Hematopoietic multipotent progenitor cell treated with erythropoietin and hydrocortisone succinate and interleukin-3 and kit ligand, for 6 days (in vitro differentiated cells): ENCODE results near the gene MVD.

ENCODE experiments used
- DNase-seq: peaks from one replicate; pipeline ENCODE4 v3.0.0-alpha.2; 2015

MVD gene, protein sequence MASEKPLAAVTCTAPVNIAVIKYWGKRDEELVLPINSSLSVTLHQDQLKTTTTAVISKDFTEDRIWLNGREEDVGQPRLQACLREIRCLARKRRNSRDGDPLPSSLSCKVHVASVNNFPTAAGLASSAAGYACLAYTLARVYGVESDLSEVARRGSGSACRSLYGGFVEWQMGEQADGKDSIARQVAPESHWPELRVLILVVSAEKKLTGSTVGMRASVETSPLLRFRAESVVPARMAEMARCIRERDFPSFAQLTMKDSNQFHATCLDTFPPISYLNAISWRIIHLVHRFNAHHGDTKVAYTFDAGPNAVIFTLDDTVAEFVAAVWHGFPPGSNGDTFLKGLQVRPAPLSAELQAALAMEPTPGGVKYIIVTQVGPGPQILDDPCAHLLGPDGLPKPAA

DNA sequence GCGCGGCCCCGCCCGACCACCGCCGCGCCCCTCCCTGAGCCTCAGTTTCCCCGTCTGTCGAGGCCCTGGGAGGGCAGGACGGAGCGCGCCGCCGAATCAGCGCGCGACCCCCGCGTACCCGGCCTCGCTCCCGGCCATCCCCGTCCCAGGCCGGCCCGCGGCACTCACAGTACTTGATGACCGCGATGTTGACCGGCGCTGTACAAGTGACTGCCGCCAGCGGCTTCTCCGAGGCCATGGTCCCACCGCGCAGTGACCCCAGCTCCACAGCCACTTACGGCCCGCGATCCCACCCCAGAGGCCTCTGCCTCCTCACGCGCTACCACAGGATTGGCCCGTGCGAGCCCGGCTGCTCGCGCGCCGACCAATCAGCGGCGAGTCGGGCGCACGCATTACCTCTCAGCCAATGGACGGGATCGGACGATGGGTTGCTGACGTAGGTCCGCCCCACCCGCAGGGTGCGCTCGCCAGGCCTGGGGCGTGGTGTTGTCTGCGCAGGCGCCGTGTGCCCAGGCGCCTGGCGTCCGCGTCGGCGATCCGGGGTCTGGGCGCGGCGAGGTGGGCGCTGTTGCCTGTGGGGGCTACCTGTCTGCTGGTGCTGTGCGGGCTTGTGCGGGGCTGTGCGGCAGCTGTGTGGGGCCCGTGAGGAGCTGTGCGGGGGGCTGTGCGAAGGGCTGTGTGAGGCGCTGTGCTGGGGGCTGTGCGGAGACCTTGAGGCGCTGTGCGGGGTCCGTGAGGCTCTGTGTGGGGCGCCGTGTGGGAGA lies at the start of gene MVD:
Gene MVD (minus strand): TSS at position 249 of the 764 bp plus-strand sequence. CDS start 11 bp downstream, at position 238.
- peak; percentile 99 for DNase-seq

DNA sequence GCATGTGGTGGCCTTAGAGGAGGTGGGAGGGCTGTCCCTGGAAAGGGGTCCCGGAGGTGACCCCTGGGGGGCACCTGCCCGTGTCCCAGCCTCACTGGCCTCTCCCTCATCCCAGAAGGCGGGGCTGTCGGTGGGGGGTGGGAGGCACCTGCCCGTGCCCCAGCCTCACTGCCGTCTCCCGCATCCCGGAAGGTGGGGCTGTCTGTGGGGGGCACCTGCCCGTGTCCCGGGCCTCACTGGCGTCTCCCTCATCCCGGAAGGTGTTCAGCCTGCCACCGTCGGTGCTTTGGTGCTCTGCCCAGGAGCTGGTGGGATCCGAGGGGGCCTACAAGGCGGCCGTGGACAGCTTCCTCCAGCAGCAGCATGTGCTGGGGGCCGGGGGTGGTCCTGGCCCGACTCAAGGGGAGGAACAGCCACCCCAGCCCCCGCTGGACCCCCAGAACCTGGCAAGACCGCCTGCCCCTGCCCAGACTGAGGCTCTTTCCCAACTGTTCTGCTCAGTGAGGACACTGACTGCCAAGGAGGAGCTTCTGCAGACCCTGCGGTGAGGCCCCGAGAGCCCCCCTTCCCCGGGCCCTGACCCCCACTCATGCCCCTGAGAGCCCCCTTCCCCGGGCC lies 49.6 kb upstream of the MVD start:
- no peak for DNase-seq

DNA sequence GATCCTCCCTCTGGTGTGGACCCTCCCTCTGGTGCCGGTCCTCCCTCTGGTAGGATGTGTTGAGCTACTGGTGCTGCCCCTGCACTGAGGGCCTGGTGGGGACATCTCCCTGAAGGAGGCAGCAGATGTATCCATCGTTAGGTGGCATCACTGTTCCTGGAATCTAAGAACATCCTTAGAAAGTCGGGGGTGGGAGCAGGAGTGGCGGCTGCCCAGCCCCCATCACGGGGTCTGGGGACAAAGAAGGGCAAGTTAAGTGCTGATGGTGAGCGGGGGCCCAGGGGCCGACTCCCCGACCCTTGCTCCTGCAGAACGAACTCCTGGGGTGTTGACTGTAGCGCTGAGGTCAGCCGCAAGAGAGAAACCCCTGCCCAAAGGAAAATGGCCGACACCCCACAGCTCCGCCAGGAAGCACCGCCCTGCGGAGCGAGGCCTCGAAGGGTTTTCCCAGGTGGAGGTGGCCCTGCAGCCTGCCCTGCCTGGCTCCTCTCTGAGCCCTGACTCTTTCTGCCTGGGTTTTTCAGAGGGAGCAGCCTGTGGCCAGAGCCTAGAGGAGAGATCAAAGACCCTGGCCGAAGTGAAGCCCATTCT lies 49.0 kb upstream of the MVD start:
- no peak for DNase-seq

DNA sequence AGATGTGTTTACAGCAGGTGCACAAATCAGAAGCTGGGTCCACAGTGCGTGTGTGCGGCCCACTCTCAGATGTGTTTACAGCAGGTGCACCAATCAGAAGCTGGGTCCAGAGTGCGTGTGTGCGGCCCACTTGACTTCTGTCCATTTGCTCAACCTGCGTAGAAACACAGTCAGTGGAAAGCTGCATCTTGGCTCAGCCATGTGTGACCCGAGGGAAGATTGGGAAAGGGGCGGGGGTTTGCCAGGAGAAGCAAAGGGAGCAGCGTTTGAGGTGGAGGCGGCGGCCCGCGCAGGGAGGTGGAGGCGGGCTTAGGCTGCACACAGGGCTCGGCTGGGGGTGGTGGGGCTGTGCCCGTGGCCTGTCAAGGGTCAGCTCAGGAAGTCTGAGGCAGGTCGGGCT lies 47.7 kb upstream of the MVD start:
- no peak for DNase-seq

DNA sequence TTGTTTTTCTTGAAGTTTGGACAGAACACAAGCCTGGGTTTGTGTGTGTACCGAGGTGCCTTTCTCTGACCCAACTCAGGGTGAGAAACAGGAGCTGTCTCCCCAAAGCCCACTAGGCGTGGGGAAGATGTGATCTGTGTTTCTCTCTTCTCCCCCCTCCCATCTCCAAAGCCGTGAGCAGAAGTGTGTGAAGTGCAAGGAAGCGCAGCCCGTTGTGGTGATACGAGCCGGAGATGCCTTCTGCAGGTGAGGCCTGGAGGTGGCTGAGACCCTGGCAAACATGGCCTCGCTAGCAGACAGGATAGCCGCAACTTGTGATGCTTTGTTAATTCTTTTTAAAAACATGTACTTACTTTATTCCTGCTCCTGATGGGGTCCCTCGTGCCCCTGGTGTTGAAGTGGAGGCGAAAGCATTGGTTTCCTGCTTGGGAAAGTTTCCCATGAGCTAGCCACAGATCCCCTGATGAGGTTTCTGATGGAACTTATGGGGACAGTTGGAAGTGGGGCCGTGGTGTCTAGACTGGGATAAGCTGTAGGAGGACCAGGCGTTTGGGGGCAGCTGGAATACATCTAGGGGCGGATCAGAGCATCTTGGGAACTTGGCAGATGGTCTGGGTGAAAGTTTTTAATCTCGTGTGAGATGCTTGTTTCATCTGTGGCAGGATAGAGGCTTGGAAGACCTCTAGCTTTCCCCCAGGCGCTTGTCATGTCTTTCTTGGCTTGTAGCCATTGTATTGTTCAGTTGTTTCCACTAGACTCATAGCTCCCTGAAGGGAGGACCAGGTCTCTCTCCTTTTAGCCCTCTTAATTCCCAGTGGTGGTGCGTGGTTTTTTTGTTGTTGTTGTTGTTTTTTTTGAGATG lies 44.3 kb upstream of the MVD start:
- DNase-seq: peak; percentile 51

DNA sequence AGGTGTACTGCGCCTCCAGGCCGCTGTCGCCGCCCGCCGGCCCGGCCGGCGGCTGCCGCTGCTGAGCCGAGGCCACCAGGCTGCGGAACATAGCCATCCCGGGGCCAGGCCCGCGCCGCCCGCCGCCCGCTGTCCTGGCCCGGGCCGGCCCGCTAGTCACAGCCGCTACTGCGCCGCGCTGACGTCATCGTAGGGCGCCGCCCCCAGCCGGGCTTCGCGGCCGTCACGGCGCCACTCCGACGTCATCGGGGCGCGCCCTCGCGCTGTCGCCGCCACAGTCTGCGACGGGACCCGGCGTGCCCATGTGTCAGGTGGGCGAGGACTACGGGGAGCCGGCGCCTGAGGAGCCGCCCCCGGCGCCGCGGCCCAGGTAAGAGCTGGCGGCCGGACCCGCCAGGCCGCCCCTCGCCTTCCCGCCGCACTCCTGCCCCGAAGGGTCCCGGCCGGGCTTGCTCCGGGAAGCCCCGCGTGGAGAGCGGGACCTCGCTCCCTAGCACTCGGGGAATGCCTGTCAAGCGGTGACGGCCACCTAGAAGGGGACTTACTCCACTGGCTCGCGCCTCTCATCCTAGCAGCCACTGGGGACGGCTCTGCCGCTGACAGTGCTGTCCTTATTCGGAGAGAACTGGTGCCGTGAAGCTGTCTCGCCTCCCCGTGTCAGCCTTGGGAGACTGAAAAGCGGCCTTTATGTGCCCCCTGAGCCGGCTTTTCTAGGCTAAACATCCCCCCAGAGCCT lies 43.5 kb upstream of the MVD start, which contains the start of the genes CTU2 and RNF166:
Gene CTU2 (plus strand): TSS at position 275 of the 736 bp plus-strand sequence. CDS start 28 bp downstream, at position 303.
Gene RNF166 (minus strand): TSS at position 180 of the 736 bp plus-strand sequence. CDS start 83 bp downstream, at position 97.
- DNase-seq: peak; percentile 92

DNA sequence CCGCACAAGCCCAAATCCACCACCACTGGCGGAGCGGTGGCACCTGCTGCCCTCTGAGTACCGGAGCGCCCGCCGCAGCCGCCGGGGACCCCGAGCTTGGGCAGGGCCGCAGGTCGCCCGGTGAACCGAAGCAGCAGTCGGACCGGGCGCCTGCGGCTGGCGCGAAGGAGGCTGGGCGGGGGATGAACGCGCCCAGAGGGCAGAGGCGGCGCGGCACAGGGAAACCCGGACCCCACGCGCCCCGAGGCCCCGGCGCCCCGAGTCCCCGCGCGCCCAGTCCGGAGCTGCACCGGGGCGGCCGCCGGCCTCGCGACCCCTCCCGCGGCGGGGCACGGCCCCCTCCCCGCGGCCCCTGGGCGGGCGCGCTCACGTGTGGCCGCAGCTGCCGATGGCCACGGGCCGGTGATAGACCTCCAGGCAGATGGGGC lies 42.9 kb upstream of the MVD start:
- peak; percentile 59 for DNase-seq

DNA sequence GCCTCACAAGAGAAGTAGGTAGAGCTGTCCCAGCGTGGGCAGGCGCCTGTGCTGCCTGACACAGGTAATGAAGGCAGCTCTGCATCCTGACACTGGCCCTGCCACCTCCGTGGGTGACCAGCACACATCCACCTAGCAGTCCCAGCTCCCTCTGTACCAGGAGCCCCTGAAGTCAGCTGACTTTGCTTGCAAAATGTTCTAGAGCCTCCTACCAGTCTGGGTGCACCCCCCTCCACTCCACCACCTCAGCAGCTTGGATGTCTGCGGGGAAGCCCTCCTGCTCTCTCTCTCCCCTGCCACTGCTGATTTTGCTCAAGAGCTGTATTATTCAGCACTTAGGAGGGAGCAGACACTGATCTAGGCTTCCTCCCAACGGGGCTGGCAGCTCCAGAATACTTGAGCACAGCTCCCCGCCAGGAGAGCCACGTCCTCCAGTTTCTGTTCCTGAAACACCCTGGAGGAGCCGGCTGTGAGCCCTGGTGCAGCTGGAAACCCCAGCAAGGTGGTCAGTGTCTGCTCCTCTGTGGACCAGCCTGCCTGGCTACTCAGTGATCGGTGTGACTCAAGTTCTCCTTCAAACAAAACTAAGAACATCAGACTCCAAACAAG lies 42.3 kb upstream of the MVD start:
- peak; percentile 58 for DNase-seq

DNA sequence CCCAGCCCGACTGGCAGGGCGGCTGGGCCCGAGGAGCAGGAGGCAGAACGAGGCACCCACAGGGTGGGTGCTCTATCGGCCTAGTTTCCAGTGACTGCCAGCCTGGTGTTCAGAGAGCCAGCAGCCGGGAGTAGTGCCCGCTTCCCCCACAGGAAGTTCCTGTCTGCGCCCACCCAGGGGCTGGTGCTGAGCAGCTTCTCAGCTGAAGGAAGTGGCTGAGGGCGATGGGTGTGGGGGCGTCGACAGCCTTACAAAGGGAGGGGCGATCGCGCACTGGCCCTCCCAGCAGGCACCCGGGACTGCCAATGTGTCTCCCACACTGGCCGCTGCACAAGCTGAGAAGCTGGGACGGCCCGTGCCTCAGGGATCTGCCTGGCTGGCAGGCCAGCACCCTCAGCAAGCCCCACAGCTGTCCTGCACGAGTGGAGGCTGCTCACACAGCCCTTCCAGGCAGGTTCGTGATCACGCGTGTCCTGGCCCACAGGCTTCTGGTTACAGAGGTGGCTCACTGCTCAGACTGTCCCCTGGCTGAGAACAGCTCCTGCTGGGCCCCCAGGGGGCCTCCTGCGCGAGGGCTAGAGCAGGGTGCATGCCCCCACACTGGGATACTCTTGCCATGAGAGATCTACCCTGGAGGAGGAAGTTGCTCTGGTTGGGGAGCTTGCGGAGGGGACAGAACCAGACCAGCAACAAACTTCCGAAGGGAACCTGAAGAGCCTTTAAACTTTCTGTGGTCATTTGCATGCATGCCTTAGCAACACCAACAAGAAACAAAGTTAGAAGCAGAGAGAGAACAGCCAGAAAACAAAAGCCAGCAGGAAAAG lies 40.8 kb upstream of the MVD start:
- DNase-seq: peak; percentile 88

DNA sequence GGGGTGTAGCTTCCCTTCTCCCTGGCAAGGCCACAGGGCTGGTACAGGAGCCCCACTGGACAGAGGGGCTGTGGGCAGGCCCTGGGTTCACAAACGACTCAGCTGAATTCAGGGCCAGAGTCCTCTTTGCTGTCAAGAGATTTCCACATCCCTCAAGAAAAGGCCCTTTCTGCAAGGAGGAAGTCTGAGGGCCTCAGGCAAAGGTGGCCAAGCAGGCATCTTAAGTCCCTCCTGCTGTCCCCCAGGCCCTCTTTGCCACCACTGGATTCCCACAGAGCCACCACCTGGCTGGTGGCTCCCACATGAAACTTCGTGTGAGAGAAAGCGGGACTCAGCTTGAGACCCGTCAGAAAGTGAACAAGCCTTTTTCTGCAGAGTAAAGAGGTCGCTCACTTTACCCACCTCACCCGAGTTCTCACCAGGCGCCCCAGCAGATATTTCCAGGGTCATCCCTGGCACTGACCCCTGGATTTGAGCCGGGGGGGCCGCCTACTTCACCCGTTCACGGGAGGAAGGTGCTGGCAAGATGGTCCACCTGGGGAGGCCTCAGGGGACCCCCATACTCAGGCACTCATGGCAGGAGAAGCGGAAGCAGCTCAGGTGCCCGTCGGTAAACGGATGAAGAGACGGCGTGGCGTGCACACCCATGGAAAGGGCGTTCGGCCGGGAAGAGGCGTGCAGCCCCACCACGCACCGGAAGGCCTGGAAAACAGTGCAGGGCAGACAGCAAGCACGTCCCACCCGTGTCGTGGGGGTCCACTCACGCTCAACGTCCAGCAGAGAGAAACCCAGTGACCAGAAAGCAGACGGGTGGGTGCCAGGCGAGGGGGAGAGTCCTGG lies 39.7 kb upstream of the MVD start:
- DNase-seq: peak; percentile 67

DNA sequence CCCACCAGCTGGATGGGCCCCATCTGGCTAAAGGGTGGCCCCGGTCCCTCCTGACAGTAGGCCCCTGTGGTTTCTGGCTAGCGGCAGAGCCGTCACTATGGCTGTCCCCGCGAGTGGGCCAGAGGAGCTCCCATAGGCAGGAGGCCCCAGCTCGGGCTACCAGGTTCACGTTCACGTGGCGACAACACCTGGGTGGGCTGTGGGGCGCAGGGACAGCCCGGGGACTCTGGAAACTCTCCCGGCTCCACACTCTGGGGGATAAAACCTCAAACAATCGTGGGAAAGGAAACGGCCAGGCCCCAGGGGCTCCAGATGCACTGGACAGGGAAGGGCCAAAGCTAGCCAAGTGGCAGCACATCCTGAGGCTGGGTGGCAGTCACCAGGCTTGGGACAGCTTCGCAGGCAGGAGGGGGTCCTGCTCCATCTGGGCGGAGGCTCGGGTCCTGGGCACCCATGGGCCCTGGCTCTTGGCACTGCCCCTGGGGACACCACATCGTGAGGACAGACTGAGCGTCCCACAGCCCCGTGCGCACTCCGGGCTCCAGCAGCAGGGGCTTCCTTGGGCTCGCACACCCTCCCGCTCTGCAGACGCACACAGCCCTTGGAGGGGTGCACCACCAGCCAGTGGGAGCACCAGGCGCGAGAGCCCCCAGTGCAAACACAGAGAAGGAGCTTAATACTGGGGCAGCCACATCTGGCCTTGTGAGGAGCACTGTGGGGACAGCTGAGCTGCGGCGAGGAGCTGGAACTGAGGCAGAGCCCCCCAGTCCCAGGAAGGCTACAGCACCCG lies 38.9 kb upstream of the MVD start:
- peak; percentile 38 for DNase-seq

DNA sequence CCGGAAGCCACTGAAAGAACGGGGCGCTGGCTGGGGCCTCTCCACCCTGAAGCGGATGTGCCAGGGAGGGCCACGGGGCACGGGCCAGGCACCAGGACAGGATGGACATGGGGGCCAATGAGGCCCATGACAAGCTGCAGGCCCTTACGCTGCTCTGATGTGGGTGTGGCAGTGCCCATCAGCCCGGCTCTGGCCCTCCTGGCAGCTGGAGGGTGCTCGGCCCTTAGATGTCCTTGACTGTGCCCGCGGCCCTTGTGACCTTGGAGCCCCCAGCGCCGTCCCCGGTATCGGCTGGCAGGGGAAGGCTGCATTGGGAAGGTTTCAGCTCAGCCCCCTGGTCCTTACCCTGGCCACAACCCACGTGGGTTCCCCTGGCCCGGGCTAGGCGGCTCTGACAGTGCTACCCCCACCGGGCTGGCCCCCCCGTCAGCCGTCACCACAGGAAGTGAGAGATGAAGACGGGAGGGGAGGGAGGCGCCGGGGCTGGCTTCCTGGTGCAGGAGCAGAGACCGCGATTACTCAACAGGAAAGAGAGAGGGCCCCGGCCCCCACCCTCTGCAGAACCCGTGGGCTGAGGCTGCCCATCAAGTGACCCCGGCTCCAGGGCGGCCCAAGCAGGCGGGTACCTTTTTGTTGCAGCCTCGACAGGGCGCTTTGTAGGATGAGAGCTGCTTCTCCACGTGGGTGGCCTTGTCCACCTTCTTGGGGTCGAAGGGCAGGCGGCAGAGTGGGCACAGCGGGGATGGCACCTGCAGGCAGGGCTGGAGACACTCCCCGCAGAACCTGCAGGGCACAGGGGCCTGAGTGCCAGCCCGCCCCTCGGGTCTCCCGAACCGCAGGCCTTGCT lies 38.0 kb upstream of the MVD start:
- DNase-seq: peak; percentile 97

DNA sequence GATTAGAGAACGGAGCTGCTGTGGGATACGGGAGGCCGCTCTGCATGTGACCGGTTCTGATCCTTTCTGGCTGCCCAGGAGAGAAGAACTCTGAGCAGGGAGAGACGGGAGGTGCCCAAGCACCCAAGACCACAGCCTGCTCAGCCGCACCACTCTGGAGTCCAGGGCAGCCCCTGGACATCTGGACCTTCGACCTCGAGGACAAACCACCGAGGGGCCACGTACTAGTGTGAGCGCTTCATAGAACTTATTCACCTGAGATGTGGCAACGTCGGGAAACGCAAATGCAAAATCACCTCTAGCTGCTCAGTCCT lies 37.4 kb upstream of the MVD start:
- DNase-seq: no peak

DNA sequence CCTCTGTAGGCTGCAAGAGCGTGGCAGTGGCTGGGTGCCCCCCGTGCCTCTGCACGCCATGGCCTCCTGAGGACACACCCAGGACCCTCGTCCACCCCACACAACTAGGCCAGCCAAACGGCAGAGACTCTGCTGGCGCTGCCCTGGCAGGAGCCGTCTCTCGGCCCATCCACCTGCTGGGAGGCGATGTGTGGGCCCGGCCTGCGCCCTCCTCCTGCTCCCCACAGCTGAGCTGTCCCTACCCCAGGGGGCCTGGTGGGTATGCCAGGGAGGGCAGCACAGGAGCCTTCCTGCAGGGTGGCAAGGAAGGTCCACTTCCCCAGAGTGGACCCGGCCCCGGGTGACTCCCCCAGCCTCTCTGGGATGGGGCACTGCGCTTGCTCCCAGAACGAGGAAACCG lies 36.3 kb upstream of the MVD start:
- no peak for DNase-seq

DNA sequence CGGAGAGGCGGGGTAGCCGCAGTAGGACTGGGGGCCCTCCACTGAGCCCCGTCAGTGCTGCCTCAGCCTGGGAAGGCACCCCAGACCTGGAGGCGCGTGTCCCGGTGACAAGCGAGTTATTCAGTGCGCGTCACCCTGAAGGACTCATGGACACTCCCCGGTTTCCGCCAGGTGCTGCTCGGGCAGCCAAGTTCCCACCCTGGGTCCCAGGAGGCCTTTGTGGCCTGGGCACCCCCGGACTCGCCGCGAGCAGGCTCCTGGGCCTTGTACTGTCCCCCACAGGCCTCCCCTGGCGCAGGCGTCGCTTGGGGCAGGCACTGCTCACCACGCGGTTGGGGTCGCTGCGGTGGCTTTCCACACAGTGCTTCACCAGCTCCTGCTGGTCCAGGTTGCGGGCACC lies 35.8 kb upstream of the MVD start:
- no peak for DNase-seq

DNA sequence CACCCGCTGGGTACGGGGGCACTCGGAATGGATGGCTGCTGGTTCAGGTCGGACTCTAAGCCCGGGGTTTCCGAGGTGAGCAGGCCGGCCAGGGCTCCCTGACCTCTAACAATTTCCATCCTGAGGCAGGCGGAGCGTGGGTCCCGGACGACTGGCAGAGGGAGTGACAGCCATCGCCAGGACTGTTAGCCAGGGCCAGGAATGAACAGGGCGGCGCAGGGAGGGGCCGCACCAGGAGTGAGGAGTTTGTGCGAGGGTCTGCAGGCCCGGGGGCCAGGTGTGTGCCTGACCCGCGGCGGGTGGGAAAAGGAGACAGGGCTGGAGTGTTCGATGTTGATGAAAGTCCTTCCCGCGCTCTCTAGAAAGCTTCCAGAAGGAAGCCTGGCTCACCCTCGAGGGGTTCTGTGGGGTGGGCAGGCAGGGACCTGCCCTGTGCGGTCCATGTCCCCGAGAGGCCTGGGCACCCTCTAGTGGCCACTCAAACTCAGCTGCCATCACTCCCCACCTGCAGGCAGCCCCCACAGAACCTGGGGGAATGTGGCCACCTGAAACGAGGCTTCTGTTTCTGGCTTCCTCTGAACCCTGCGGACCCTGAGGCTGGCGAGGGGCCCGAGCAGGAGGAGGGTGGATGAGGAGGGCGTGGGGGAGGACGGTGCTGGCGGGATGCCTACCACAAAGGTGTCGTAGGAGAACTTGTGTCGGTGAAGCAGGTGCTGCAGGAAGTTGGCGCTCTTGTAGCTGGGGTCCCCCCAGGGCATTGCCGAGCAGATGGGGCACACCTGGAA lies 35.1 kb upstream of the MVD start:
- peak; percentile 36 for DNase-seq
